Activated CD8-positive, alpha-beta memory T cell treated with anti-CD3 and anti-CD28 coated beads, Interleukin-2, amount 50 U/mL, for 24 hours (primary cell): ENCODE results near the gene SH2D2A.

Experiments used
- DNase-seq: peaks from one replicate; pipeline ENCODE4 v3.0.0-alpha.2; 2020; ENCODE audit errors: extremely low read depth

SH2D2A gene

DNA sequence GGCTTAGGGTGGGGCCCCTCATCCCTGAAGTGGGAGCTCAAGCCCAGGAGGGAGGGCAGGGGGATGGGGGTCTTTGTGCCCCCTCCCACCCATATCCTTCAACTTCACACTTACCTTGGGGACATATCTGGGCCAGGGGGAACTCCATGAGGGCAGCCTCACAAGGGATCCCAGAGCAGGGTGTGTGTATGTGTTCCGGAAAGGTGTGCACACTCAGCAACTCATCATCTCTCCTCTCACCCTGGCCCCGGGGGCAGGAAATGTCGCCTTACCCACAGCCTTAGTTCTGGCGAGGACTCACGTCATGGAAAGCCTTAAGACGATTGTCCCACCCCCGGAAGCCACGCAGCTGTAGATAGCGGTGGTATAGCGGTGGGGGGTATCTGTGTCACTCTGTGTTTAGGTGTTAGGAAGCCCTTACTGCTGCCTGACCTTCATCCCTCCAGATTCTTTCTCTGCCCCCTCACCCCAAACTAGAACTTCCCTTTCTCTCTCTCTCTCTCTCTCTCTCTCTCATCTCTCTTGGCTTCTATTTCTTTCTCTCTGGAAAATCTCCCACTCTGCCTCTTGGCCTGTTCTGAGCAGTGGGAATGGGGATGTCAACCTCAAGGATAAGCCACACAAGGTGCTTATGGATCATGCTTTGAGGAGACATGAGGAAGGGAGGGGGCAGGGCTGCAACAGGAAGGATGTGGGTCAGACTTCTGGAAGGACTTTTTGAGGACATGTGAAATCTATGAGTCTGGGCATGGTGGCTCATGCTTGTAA, at the start of gene SH2D2A:
Gene SH2D2A (minus strand): TSS at position 288 of the 768 bp plus-strand sequence. CDS start 140 bp downstream, at position 148.
- peak; percentile 94 for DNase-seq

DNA sequence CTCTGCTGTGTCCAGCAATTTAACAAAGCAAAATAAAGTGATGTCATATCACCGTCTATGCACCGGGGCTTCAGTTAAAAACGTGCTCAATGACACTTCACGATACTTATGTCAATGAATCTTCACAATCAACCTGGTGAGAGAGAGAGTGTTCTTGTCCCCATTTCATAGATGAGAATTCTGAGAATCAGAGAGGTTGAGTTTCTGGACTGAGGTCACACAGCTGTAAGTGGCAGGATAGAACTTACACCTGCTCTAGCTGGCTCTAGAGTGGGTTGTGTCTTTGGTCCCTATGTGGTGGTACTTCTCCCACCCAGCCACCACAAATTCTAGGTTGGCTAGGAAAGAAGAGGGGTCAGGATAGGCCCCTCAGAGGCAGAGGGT, 49.2 kb upstream of the SH2D2A start:
- no peak for DNase-seq

- no peak for DNase-seq
Observed at GRCh38 chr1:156865258-156865657, 48.6 kb upstream of the SH2D2A start.

- no peak for DNase-seq
Observed at GRCh38 chr1:156864796-156865195, 48.1 kb upstream of the SH2D2A start.

- DNase-seq = no peak
Observed at GRCh38 chr1:156863631-156864030, 47.0 kb upstream of the SH2D2A start.

GRCh38 chr1:156862997-156863599, 46.5 kb upstream of the SH2D2A start:
- no peak for DNase-seq

DNA sequence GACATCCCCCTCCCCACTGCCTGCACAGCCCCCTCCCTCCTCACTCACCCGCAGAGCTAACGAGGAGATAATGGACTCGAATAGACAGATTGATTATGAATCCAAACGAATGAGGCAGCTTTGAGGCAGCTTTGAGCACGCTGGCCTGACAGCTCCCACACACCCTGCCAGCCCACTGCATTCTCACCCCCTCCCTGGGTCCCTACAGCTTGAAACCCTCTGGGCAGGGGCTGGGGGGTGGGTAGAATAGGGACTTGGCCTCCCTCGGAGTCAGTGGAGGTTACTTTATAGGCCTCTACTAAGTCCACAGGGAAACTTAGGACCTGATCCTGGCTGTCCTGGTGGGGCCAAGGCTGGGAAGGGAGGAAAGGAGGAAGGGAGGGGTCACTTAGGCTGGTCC, 45.9 kb upstream of the SH2D2A start:
- DNase-seq = no peak

GRCh38 chr1:156860628-156861423, 44.2 kb upstream of the SH2D2A start, which contains the start of gene NTRK1:
TSS of gene NTRK1 (plus strand) at chr1:156860865. CDS start at chr1:156860935, 70 bp downstream.
- no peak for DNase-seq

DNA sequence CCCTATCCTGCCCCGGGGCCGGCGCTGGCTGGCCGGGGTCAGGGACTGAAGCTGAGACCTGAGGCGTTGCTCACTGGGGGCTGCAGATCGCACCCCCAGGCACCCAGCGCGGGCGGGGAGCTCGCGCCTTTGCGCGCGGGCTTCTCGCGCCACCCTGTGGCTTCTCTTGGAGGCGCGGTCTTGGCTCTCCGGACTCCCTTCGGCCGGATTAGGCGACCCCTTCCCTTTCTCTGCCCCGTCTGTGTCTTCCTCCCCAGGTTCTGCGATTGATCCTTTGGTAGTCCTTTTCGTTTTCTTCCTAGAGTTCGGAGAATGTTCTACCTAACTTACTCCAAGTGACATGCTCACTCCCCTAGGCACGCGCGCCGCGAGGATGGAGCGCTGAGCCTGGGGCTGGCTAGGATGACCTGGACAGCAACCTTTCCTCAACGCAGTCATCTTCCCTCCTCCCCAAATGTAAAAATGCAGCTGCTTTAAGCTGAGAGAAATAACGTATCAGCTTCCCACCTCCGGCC, 43.5 kb upstream of the SH2D2A start:
- no peak for DNase-seq

GRCh38 chr1:156859523-156860112, 43.0 kb upstream of the SH2D2A start:
- DNase-seq = no peak

- no peak for DNase-seq
Observed at GRCh38 chr1:156858959-156859522, 42.4 kb upstream of the SH2D2A start, which contains the start of gene INSRR. TSS of gene INSRR (minus strand) at chr1:156859117. CDS start at chr1:156858621, 496 bp downstream.

- DNase-seq = no peak
Observed at GRCh38 chr1:156858555-156858956, 41.9 kb upstream of the SH2D2A start.

GRCh38 chr1:156857532-156857931, 40.9 kb upstream of the SH2D2A start:
- no peak for DNase-seq

GRCh38 chr1:156856282-156856785, 39.7 kb upstream of the SH2D2A start:
- no peak for DNase-seq

GRCh38 chr1:156854634-156855033, 38.0 kb upstream of the SH2D2A start:
- DNase-seq = no peak

DNA sequence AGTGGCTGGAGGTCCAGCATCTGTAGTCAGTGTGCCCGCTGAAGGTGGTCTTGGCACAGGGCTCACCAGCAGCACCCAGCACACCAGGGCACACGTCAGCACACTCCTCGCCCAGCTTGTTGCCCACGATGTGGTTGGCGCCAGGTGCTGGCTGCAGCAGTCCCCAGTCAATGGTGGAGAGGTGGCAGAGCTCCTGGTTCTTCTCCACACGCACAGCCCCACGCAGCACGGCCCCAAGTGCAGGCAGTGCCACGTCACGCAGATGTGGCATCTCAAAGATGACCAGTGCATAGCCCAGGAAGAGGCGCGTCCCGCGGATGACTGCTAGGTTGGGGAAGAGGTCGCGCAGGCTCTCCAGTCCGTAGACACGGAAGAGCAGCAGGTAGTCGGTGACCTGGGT, 37.1 kb upstream of the SH2D2A start:
- DNase-seq = no peak

- no peak for DNase-seq
Observed at GRCh38 chr1:156852418-156852874, 35.8 kb upstream of the SH2D2A start.

GRCh38 chr1:156851779-156852417, 35.2 kb upstream of the SH2D2A start:
- DNase-seq = no peak

- no peak for DNase-seq
Observed at GRCh38 chr1:156849151-156849496, 32.5 kb upstream of the SH2D2A start.

DNA sequence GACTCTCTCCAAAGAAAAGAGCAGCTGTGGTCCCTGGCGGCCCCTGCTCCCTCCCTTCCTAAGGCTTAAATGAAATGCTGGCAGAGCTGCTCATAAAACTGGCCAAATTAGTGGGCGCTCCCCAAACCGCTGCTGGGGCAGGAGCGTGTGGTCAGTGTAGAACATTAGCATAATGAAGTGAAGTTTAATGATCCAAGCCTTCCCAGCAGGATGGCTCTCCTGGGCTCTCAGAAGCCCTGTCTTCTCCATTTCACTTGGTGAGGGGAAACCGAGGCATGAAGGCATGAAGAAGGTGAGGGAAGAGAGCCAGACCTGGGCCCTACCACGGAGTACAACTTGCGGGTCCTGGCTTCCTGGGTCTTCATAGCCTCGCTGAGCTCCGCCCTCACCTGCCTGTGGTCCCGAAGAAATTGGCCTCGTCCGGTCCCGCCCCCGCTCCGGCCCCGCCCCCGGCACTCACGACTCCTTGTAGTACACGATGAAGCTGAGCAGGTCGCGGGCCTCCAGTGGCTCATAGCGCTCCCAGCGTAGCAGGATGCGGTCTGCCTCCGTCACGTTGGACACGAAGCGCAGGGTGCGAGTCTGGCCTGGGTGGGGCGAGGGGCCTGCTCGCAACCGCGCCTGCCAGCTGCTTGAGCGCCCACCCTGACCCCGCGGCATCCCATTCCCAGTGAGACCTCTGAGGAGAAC, 32.0 kb upstream of the SH2D2A start:
- DNase-seq = no peak
